NCI-H1105 (cell line): Measurements from ENCODE around the gene PCDHGB3.
"Not testable (repeated sequence)": the region's sequence is repeated elsewhere in the genome, so short reads cannot be mapped to it uniquely, and the experiment has no call there.

Experiments
- DNase-seq: peaks from one replicate; lab custom pipeline; 2025; lab: John Stamatoyannopoulos, UW

The PCDHGB3 gene

DNA sequence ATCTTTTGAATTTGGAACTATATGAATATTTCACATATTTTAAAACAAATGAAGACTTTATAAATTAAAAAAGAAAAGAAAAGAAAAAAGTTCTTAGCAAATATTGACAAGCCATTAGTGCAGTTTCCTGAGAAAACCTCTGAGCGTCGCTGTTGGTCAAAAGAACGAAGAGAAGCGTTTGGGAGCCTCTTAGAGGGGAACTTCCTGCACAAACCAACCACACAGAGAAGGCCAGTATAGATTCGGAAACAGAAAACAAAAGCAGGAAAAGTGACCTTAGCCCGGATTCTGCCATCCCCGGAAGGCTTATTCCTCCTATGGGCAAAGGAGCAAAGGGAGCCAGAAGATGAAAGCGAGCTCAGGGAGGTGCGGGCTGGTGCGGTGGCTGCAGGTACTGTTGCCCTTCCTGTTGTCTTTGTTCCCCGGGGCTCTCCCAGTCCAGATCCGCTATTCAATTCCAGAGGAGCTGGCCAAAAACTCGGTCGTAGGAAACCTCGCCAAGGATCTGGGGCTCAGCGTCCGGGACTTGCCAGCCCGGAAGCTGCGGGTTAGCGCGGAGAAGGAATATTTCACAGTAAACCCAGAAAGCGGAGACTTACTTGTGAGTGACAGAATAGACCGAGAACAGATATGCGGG, 10.1 kb upstream of the PCDHGB3 start, which contains the start of gene PCDHGB2:
TSS of gene PCDHGB2 (plus strand) at position 205 of the 637 bp plus-strand sequence. CDS start at position 347, 142 bp downstream.
- no peak for DNase-seq

DNA sequence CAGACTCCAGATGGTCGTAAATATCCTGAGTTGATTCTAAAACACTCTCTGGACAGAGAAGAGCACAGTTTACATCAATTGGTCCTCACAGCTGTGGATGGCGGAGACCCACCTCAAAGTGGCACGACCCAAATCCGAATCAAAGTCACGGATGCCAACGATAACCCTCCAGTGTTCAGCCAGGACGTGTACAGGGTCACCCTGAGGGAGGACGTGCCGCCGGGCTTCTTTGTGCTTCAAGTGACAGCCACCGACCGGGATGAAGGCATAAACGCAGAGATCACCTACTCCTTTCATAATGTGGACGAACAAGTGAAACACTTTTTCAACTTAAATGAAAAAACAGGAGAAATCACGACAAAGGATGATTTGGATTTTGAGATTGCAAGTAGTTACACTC, 9.4 kb upstream of the PCDHGB3 start:
- DNase-seq = no peak

DNA sequence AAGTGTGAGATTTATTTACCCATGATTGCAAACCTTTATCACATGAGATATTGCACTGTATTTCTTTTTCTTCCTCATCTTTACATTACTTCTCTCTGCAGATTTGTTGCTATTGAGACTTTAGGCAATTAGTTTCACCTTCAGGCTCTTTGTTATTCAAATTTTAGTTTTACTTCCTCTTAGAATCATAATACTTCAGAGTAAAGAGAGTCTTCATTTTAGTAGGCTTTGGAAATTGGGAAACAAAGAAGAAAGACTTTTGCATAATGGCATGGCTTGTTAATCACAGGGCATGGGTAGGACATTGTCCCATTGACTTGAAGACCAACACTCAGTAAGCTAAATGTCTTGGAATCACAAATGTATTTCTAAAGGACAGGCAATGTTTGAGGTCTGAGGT, 7.3 kb upstream of the PCDHGB3 start:
- no peak for DNase-seq

DNA sequence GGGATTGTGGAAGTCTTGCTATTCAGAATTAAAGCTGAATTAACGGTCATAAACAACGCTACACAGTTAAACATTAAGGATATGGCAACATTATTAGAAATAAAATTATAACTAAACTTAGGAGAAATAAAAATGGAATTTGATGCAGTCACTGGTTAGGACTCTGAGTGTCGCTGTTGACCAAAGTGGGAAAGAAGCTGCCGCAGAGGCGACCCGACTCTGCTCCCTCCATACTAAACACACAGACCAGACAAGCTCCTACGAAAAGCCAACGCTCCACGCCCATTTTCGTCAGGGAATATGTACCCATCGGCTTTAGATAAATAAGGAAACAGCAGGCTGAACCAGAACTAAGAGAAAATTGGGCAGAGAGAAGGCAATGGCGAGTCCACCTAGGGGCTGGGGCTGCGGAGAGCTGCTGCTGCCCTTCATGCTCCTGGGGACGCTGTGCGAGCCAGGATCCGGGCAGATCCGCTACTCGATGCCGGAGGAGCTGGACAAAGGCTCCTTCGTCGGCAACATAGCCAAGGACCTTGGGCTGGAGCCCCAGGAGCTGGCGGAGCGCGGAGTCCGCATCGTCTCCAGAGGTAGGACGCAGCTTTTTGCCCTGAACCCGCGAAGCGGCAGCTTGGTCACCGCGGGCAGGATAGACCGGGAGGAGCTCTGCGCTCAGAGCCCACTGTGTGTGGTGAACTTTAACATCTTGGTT, 5.9 kb upstream of the PCDHGB3 start, which contains the start of gene PCDHGA5:
TSS of gene PCDHGA5 (plus strand) at position 211 of the 709 bp plus-strand sequence. CDS start at position 380, 169 bp downstream.
- DNase-seq = no peak

DNA sequence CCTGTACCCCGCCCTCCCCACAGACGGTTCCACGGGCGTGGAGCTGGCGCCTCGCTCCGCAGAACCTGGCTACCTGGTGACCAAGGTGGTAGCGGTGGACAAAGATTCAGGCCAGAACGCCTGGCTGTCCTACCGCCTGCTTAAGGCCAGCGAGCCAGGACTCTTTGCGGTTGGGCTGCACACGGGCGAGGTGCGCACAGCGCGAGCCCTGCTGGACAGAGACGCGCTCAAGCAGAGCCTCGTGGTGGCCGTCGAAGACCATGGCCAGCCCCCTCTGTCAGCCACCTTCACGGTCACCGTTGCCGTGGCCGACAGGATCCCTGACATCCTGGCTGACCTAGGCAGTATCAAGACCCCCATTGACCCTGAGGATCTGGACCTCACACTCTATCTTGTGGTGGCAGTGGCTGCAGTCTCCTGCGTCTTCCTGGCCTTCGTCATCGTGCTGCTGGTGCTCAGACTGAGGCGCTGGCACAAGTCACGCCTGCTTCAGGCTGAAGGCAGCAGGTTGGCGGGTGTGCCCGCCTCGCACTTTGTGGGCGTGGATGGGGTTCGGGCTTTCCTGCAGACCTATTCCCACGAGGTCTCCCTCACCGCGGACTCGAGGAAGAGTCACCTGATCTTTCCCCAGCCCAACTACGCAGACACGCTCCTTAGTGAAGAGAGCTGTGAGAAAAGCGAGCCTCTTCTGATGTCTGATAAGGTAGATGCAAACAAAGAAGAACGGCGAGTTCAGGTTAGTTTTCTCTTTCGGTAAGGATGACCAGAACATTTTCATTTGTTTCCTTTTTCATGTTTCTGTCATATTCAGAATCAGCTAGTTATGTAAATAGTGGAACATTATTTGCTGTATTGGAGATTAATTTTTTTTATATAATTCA, 3.8 kb upstream of the PCDHGB3 start:
- no peak for DNase-seq

- no peak for DNase-seq
Observed at GRCh38 chr5:141371572-141372475, 1.8 kb downstream of the PCDHGB3 start.

- DNase-seq = no peak
Observed at GRCh38 chr5:141373673-141374317, 3.8 kb downstream of the PCDHGB3 start, which contains the start of gene PCDHGA6. Gene PCDHGA6, plus strand, starts transcription at chr5:141373891. Its CDS starts 193 bp downstream, at chr5:141374084.

DNA sequence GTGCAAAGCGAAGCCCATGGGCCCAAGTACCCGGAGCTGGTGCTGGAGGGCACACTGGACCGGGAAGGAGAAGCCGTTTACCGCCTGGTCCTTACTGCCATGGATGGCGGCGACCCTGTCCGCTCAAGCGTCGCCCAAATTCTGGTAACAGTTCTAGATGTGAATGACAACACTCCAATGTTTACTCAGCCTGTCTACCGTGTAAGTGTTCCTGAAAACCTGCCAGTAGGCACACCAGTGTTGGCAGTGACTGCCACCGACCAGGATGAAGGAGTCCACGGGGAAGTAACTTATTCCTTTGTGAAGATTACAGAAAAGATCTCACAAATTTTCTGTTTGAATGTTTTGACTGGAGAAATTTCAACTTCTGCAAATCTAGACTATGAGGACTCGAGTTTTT, 4.6 kb downstream of the PCDHGB3 start:
- no peak for DNase-seq

- not testable (repeated sequence) for DNase-seq
Observed at GRCh38 chr5:141375444-141376155, 5.6 kb downstream of the PCDHGB3 start.

DNA sequence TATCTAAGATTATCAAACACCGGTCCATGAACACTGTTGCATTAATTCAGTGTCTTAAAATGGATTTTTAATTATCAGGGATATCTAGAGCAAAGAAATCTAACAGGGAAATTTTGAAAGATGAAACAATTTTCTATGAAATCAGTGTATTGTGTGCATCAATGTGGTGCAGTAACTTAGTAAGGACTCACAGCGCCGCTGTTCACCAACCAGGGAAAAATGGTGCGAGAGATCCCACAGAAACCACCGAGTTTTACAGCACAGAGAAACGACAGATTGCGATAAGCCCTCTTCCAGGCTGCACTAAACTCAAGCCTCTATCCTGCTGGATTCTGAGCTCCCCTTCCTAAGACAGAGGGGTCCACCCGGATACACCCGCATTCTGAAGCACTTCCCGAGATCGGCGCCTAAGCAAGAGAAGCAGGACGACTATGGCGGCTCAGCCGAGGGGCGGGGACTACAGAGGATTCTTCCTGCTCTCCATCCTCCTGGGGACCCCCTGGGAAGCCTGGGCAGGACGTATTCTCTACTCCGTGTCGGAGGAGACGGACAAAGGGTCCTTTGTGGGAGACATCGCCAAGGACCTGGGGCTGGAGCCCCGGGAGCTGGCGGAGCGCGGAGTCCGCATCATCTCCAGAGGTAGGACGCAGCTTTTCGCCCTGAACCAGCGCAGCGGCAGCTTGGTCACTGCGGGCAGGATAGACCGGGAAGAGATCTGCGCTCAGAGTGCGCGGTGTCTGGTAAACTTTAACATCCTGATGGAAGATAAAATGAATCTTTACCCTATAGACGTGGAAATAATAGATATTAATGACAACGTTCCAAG, 12.6 kb downstream of the PCDHGB3 start, which contains the start of gene PCDHGA7:
TSS of gene PCDHGA7 (plus strand) at position 274 of the 826 bp plus-strand sequence. CDS start at position 432, 158 bp downstream.
- no peak for DNase-seq

DNA sequence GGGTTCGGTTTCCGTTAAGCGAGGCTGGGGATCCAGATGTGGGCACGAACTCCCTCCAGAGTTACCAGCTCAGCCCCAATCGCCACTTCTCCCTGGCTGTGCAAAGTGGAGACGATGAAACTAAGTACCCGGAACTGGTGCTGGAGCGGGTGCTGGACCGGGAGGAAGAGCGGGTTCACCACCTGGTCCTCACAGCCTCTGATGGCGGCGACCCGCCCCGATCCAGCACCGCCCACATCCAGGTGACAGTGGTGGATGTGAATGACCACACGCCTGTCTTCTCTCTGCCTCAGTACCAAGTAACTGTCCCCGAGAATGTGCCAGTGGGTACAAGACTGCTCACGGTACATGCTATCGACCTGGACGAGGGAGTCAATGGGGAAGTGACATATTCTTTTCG, 13.3 kb downstream of the PCDHGB3 start:
- DNase-seq = no peak

- no peak for DNase-seq
Observed at GRCh38 chr5:141384471-141385267, 14.6 kb downstream of the PCDHGB3 start.

DNA sequence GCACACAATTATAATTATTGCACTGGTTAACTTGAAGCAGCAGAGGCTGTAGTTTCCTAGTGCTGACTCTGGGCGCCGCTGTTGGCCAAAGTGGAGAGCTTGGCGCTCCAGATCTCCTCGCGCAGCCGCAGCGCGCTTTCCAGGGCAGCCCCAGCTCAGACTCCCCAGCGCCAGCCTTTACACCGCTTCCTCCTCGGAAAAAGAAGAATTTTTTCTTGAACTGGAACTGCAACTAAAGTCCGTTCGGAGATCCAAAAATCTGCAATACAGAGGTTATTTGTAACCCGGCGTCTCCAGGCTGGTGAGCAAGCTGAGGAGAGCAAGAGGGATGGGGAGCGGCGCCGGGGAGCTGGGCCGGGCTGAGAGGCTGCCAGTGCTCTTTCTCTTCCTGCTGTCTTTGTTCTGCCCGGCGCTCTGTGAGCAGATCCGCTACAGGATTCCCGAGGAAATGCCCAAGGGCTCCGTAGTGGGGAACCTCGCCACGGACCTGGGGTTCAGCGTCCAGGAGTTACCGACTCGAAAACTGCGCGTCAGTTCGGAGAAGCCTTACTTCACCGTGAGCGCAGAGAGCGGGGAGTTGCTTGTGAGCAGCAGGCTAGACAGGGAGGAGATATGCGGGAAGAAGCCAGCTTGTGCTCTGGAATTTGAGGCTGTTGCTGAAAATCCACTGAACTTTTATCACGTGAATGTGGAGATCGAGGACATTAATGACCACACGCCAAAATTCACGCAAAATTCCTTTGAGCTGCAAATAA, 17.7 kb downstream of the PCDHGB3 start, which contains the start of gene PCDHGB4:
TSS of gene PCDHGB4 (plus strand) at position 142 of the 755 bp plus-strand sequence. CDS start at position 329, 187 bp downstream.
- DNase-seq = not testable (repeated sequence)

DNA sequence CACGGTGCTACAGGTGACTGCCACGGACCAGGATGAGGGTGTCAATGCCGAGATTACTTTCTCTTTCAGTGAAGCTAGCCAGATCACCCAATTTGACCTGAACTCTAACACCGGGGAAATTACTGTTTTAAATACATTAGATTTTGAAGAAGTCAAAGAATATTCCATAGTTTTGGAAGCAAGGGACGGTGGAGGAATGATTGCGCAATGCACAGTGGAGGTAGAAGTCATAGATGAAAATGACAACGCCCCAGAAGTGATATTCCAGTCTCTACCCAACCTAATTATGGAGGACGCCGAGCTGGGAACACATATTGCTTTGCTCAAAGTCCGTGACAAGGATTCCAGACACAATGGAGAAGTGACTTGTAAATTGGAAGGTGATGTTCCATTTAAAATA, 18.6 kb downstream of the PCDHGB3 start:
- no peak for DNase-seq

GRCh38 chr5:141389153-141390042, 19.4 kb downstream of the PCDHGB3 start:
- DNase-seq = no peak
